ENCODE data around the gene DBX1.
"Not testable (repeated sequence)": the region's sequence is repeated elsewhere in the genome, so short reads cannot be mapped to it uniquely, and the experiment has no call there.

Gene DBX1

GRCh38 chr11:20161230-20161918 is 1.1 kb upstream of the DBX1 start:
- peak; percentile 71 for DNase-seq

- DNase-seq, result peak; percentile 48
Observed at GRCh38 chr11:20159466-20160381, 551 bp downstream of the DBX1 start.

- DNase-seq, result peak; percentile 23
Observed at GRCh38 chr11:20158597-20159257, 1.5 kb downstream of the DBX1 start.

- DNase-seq, result no peak
Observed at GRCh38 chr11:20157728-20158127, 2.5 kb downstream of the DBX1 start.

GRCh38 chr11:20156876-20157613 is 3.2 kb downstream of the DBX1 start:
- DNase-seq, result no peak

GRCh38 chr11:20156280-20156875 is 3.9 kb downstream of the DBX1 start:
- peak; percentile 63 for DNase-seq

- DNase-seq, result peak; percentile 26
Observed at GRCh38 chr11:20155683-20156279, 4.5 kb downstream of the DBX1 start.

- no peak for DNase-seq
Observed at GRCh38 chr11:20154381-20154780, 5.9 kb downstream of the DBX1 start.

GRCh38 chr11:20138707-20139106 is 21.6 kb downstream of the DBX1 start:
- DNase-seq, result no peak

GRCh38 chr11:20137637-20138036 is 22.6 kb downstream of the DBX1 start:
- DNase-seq, result no peak

GRCh38 chr11:20134991-20135736 is 25.1 kb downstream of the DBX1 start:
- DNase-seq, result no peak

GRCh38 chr11:20132667-20133039 is 27.6 kb downstream of the DBX1 start:
- DNase-seq, result no peak

- no peak for DNase-seq
Observed at GRCh38 chr11:20131788-20132666, 28.2 kb downstream of the DBX1 start.

- DNase-seq, result no peak
Observed at GRCh38 chr11:20129665-20130064, 30.6 kb downstream of the DBX1 start.

- not testable (repeated sequence) for DNase-seq
Observed at GRCh38 chr11:20128528-20128825, 31.8 kb downstream of the DBX1 start.

- peak; percentile 69 for DNase-seq
Observed at GRCh38 chr11:20127671-20128527, 32.4 kb downstream of the DBX1 start.

- no peak for DNase-seq
Observed at GRCh38 chr11:20126724-20127123, 33.6 kb downstream of the DBX1 start.

GRCh38 chr11:20125927-20126326 is 34.3 kb downstream of the DBX1 start:
- DNase-seq, result no peak

GRCh38 chr11:20122131-20122530 is 38.1 kb downstream of the DBX1 start:
- no peak for DNase-seq

All from NCI-H146 (cell line).